GM06990 (cell line): ENCODE data around the gene PYROXD2.

Source experiments
- DNase-seq: peaks from one replicate; pipeline ENCODE4 v3.0.0-alpha.2; 2011; ENCODE audit not compliant: insufficient read length; ENCODE audit errors: extremely low read depth
- H3K27me3 ChIP-seq: replicated peaks from 2 replicates; pipeline ENCODE4 v1.6.0; 2011; ENCODE audit warnings: low read length; ENCODE audit not compliant: control insufficient read depth, insufficient read depth
- H3K36me3 ChIP-seq: 2 replicates; pipeline ENCODE4 v1.5.1; 2011; ENCODE audit warnings: low read length; ENCODE audit not compliant: control insufficient read depth, insufficient read depth
- H3K4me3 ChIP-seq: replicated peaks from 2 replicates; pipeline ENCODE4 v1.5.1; 2011; ENCODE audit warnings: low read depth, mild to moderate bottlenecking, control low read depth, low read length
- CTCF ChIP-seq: IDR thresholded peaks from 2 replicates; pipeline ENCODE4 v1.5.1; 2011; ENCODE audit warnings: low read length, control low read depth, mild to moderate bottlenecking, inconsistent platforms; ENCODE audit not compliant: insufficient read depth, poor library complexity, severe bottlenecking

The PYROXD2 gene

GRCh38 chr10:98340940-98341310 lies 74.1 kb downstream of the PYROXD2 start:
- DNase-seq = no peak
- no peak for TF ChIP-seq CTCF
- H3K4me3 ChIP-seq = no peak overlapping the region
- no peaks in the 10 kb centered on the region for H3K27me3 ChIP-seq
- no peaks in the 10 kb centered on the region for H3K36me3 ChIP-seq

- Histone ChIP-seq H3K4me3 (peak overlapping the region; percentile 37), H3K36me3 (no peaks in the 10 kb centered on the region), H3K27me3 (no peaks in the 10 kb centered on the region)
- no peak for TF ChIP-seq CTCF
- peak; percentile 29 for DNase-seq
These were observed 74.6 kb downstream of the PYROXD2 start for GRCh38 chr10:98340261-98340939.

- no peaks in the 10 kb centered on the region for H3K36me3 ChIP-seq
- peak; percentile 60 for DNase-seq
- H3K27me3 ChIP-seq = no peaks in the 10 kb centered on the region
- no peak for TF ChIP-seq CTCF
- no peak overlapping the region; the same call in 1 of the 2 replicates for H3K4me3 ChIP-seq
These were observed 75.2 kb downstream of the PYROXD2 start for GRCh38 chr10:98339799-98340198.

GRCh38 chr10:98338896-98339295 lies 76.1 kb downstream of the PYROXD2 start:
- H3K4me3 ChIP-seq = no peak overlapping the region
- no peaks in the 10 kb centered on the region for H3K27me3 ChIP-seq
- DNase-seq = no peak
- TF ChIP-seq CTCF = no peak
- no peaks in the 10 kb centered on the region for H3K36me3 ChIP-seq

GRCh38 chr10:98338318-98338717 lies 76.7 kb downstream of the PYROXD2 start:
- no peaks in the 10 kb centered on the region for H3K27me3 ChIP-seq
- no peak overlapping the region for H3K4me3 ChIP-seq
- no peak for DNase-seq
- TF ChIP-seq CTCF = no peak
- no peaks in the 10 kb centered on the region for H3K36me3 ChIP-seq

GRCh38 chr10:98337484-98337883 lies 77.5 kb downstream of the PYROXD2 start:
- no peak for TF ChIP-seq CTCF
- no peaks in the 10 kb centered on the region for H3K27me3 ChIP-seq
- no peaks in the 10 kb centered on the region for H3K36me3 ChIP-seq
- DNase-seq = no peak
- H3K4me3 ChIP-seq = no peak overlapping the region
